Panc1 (cell line): ENCODE results near the gene KIF15.

Experiments
- CTCF ChIP-seq: fragments of 450-650 bp; IDR thresholded peaks from 2 replicates; pipeline ENCODE4 v1.5.1; 2017; ENCODE audit warnings: mild to moderate bottlenecking
- POLR2AphosphoS5 ChIP-seq: IDR thresholded peaks from 2 replicates; pipeline ENCODE4 v1.6.1; 2012; ENCODE audit warnings: mild to moderate bottlenecking, low read depth, low read length, moderate library complexity

DNA sequence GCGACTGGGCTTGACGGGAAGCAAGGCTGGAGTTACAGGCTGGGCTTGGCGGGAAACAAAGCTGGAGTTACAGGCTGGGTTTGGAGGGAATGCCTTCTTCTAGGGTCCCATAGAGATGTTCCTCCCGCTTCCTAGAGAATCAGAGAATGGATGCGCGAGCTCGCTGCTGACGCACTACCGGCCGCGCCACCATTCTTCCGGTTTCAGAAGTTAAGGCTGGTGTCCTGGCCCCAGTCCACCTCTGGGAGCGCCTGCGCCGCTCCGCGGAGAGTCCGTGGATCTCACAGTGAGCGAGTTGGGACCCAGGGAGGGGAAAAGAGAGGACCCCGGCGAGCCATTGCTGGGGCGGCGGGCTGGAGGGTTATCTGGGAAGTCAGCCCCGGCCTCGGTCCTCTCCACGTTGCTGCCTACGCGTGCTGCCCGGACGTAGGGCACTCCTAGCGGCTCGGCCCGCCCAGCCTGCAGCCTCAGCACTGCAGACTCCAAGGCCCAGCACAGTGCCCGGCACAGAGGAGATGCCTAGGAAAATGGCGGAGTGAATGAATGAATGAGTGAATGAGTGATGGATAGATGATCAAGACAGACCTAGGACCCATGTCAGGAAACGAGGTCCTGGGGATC lies 49.0 kb upstream of the KIF15 start, which contains the start of gene ZNF502:
- TF ChIP-seq CTCF (no peak), POLR2AphosphoS5 (no peak)
